ENCODE measurements around the gene TRAPPC14. TPM values are rescaled to one million over a fixed set of nuclear protein-coding genes. Genes with fewer than 3 reads are reported as not detected.
A peak's percentile ranks its signal among the peaks of the same experiment; 100 is the strongest.
"Not testable (repeated sequence)": the region's sequence is repeated elsewhere in the genome, so short reads cannot be mapped to it uniquely, and the experiment has no call there.

TRAPPC14 gene
- total RNA-seq, 1 donor from 2014 or later, result 30.2 TPM

GRCh38 chr7:100189061-100189460 lies 30.5 kb upstream of the TRAPPC14 start:
- H3K4me1 Mint-ChIP-seq (ENCODE audit: unreplicated experiment), result peaks cover 7% of the 10 kb centered on the region
- H3K36me3 Mint-ChIP-seq (ENCODE audit: low read depth, unreplicated experiment), result no peaks in the 10 kb centered on the region
- no peaks in the 10 kb centered on the region for H3K9me3 Mint-ChIP-seq (ENCODE audit: unreplicated experiment)
- H3K27ac Mint-ChIP-seq (ENCODE audit: unreplicated experiment), result no peak overlapping the region
- no peak overlapping the region for H3K4me3 Mint-ChIP-seq (ENCODE audit: unreplicated experiment)
- no peak for TF ChIP-seq CTCF (IDR thresholded peaks at IDR 0.05; ENCODE audit: unreplicated experiment)
- DNase-seq (ENCODE audit: low spot score), result no peak
- H3K27me3 Mint-ChIP-seq (ENCODE audit: unreplicated experiment), result peaks cover 3% of the 10 kb centered on the region

GRCh38 chr7:100185726-100186125 lies 27.2 kb upstream of the TRAPPC14 start:
- TF ChIP-seq CTCF (IDR thresholded peaks at IDR 0.05; ENCODE audit: unreplicated experiment), result no peak
- H3K9me3 Mint-ChIP-seq (ENCODE audit: unreplicated experiment), result no peaks in the 10 kb centered on the region
- H3K27me3 Mint-ChIP-seq (ENCODE audit: unreplicated experiment), result peaks cover 4% of the 10 kb centered on the region
- H3K4me3 Mint-ChIP-seq (ENCODE audit: unreplicated experiment), result no peak overlapping the region
- H3K27ac Mint-ChIP-seq (ENCODE audit: unreplicated experiment), result no peak overlapping the region
- peaks cover 19% of the 10 kb centered on the region for H3K4me1 Mint-ChIP-seq (ENCODE audit: unreplicated experiment)
- H3K36me3 Mint-ChIP-seq (ENCODE audit: low read depth, unreplicated experiment), result no peaks in the 10 kb centered on the region
- DNase-seq (ENCODE audit: low spot score), result no peak

- H3K9me3 Mint-ChIP-seq (ENCODE audit: unreplicated experiment); DNase-seq (ENCODE audit: low spot score); H3K36me3 Mint-ChIP-seq (ENCODE audit: low read depth, unreplicated experiment); H3K27me3 Mint-ChIP-seq (ENCODE audit: unreplicated experiment); H3K4me3 Mint-ChIP-seq (ENCODE audit: unreplicated experiment); H3K27ac Mint-ChIP-seq (ENCODE audit: unreplicated experiment): not testable (repeated sequence)
- H3K4me1 Mint-ChIP-seq (ENCODE audit: unreplicated experiment), result peaks cover 16% of the 10 kb centered on the region
These were observed 24.6 kb upstream of the TRAPPC14 start for GRCh38 chr7:100183090-100183489.

- not testable (repeated sequence) for H3K36me3 Mint-ChIP-seq (ENCODE audit: low read depth, unreplicated experiment); H3K27ac Mint-ChIP-seq (ENCODE audit: unreplicated experiment); H3K4me3 Mint-ChIP-seq (ENCODE audit: unreplicated experiment); DNase-seq (ENCODE audit: low spot score); H3K27me3 Mint-ChIP-seq (ENCODE audit: unreplicated experiment); H3K9me3 Mint-ChIP-seq (ENCODE audit: unreplicated experiment)
- H3K4me1 Mint-ChIP-seq (ENCODE audit: unreplicated experiment), result peaks cover 16% of the 10 kb centered on the region
These were observed 24.1 kb upstream of the TRAPPC14 start for GRCh38 chr7:100182616-100183015.

GRCh38 chr7:100180084-100180483 lies 21.6 kb upstream of the TRAPPC14 start:
- peaks cover 28% of the 10 kb centered on the region for H3K4me1 Mint-ChIP-seq (ENCODE audit: unreplicated experiment)
- not testable (repeated sequence) for H3K36me3 Mint-ChIP-seq (ENCODE audit: low read depth, unreplicated experiment); H3K4me3 Mint-ChIP-seq (ENCODE audit: unreplicated experiment); H3K27ac Mint-ChIP-seq (ENCODE audit: unreplicated experiment); H3K9me3 Mint-ChIP-seq (ENCODE audit: unreplicated experiment); DNase-seq (ENCODE audit: low spot score)
- peaks cover 10% of the 10 kb centered on the region for H3K27me3 Mint-ChIP-seq (ENCODE audit: unreplicated experiment)

- H3K36me3 Mint-ChIP-seq (ENCODE audit: low read depth, unreplicated experiment), result peaks cover 16% of the 10 kb centered on the region
- peak within 1 kb of the TSS; percentile 75 for H3K27ac Mint-ChIP-seq (ENCODE audit: unreplicated experiment)
- no peak for TF ChIP-seq CTCF (IDR thresholded peaks at IDR 0.05; ENCODE audit: unreplicated experiment)
- H3K27me3 Mint-ChIP-seq (ENCODE audit: unreplicated experiment), result peaks cover 16% of the 10 kb centered on the region
- H3K4me1 Mint-ChIP-seq (ENCODE audit: unreplicated experiment), result peaks cover 30% of the 10 kb centered on the region
- H3K9me3 Mint-ChIP-seq (ENCODE audit: unreplicated experiment), result no peaks in the 10 kb centered on the region
- H3K4me3 Mint-ChIP-seq (ENCODE audit: unreplicated experiment), result peak within 1 kb of the TSS; percentile 91
- DNase-seq (ENCODE audit: low spot score), result peak; percentile 98
These were observed 18.8 kb upstream of the TRAPPC14 start, which contains the start of the genes GPC2 and STAG3 for GRCh38 chr7:100177045-100178001. Gene GPC2 (minus strand): TSS chr7:100177381. CDS start chr7:100177199, 182 bp downstream. Gene STAG3 (plus strand): TSS chr7:100177918. CDS start chr7:100180557, 2,639 bp downstream.
